OCI-LY3 (cell line): Measurements from ENCODE around the gene LDLRAD4.

Experiments
- H2AFZ ChIP-seq: fragments of 200-600, 300-600 bp; shearing (Covaris generic); 2 replicates; pipeline ENCODE4 v1.6.0; 2014; ENCODE audit warnings: antibody characterized with exemption, low read depth, low read length
- H3K27ac ChIP-seq: fragments of 200-600, 300-600 bp; sonication (generic); 2 replicates; pipeline ENCODE4 v1.5.1; 2014; ENCODE audit warnings: mild to moderate bottlenecking, low read length, moderate library complexity, mixed read lengths
- H3K27me3 ChIP-seq: fragments of 200-600, 300-600 bp; sonication (generic); 2 replicates; pipeline ENCODE4 v1.6.1; 2014; ENCODE audit warnings: low read depth, low read length, mixed read lengths
- H3K36me3 ChIP-seq: fragments of 200-600, 300-600 bp; sonication (generic); replicated peaks from 2 replicates; pipeline ENCODE3; 2014; ENCODE audit warnings: low read depth, low read length, mixed read lengths
- H3K4me1 ChIP-seq: fragments of 300-600, 200-600 bp; sonication (generic); 2 replicates; pipeline ENCODE4 v1.6.1; 2014; ENCODE audit warnings: low read length, mixed read lengths
- H3K4me2 ChIP-seq: fragments of 200-600, 300-600 bp; sonication (generic); 2 replicates; pipeline ENCODE4 v1.6.1; 2014; ENCODE audit warnings: low read length, mixed read lengths
- H3K4me3 ChIP-seq: fragments of 300-600, 200-600 bp; sonication (generic); 2 replicates; pipeline ENCODE4 v1.5.1; 2014; ENCODE audit warnings: antibody characterized with exemption, mild to moderate bottlenecking, low read length, moderate library complexity
- H3K79me2 ChIP-seq: fragments of 300-600, 200-600 bp; shearing (Covaris generic); 2 replicates; pipeline ENCODE4 v1.6.1; 2014; ENCODE audit warnings: mild to moderate bottlenecking, low read length, mixed read lengths
- H3K9ac ChIP-seq: fragments of 300-600, 200-600 bp; shearing (Covaris generic); 2 replicates; pipeline ENCODE4 v1.6.0; 2014; ENCODE audit warnings: mild to moderate bottlenecking, low read length, moderate library complexity
- H3K9me3 ChIP-seq: fragments of 200-600, 300-600 bp; shearing (Covaris generic); 2 replicates; pipeline ENCODE4 v1.6.1; 2014; ENCODE audit warnings: low read length, mixed read lengths; ENCODE audit not compliant: insufficient read depth
- H4K20me1 ChIP-seq: fragments of 200-600, 300-600 bp; sonication (generic); 2 replicates; pipeline ENCODE4 v1.6.1; 2016; ENCODE audit warnings: low read length, mixed read lengths; ENCODE audit not compliant: insufficient read depth
- CTCF ChIP-seq: fragments of 200-600, 300-600 bp; sonication (generic); IDR thresholded peaks from 2 replicates; pipeline ENCODE4 v1.5.1; 2014; ENCODE audit warnings: antibody characterized with exemption, low read length, low read depth
- EZH2phosphoT487 ChIP-seq: fragments of 200-600 bp; shearing (Covaris generic); IDR thresholded peaks from 2 replicates; pipeline ENCODE4 v1.6.1; 2018; ENCODE audit warnings: antibody characterized with exemption, mixed run types, low read depth

LDLRAD4 gene

DNA sequence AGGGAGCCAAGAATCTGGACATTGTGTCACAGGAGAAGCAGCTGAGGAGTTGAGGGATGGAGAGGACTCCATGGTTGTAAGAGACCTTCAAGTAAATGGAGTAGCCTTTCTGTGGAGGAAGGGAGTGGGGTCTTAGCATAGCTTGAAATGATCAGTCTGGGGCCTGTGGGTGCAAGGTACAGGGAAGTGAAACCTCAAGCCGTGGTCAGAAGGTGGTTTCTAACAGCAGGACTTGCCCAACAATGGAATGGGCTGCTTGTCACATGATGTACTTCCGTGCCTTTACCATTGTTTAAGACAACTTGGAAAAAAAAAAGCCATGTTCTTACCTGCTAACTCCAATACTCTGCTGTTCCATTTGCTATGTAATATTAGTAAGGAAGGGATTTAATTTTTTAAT, 140.7 kb downstream of the LDLRAD4 start:
- H3K4me2 ChIP-seq: no peak overlapping the region
- no peaks in the 10 kb centered on the region for H3K36me3 ChIP-seq
- H3K27ac ChIP-seq: no peak overlapping the region
- no peak for TF ChIP-seq CTCF
- TF ChIP-seq EZH2phosphoT487: no peak
- H4K20me1 ChIP-seq: no peaks in the 10 kb centered on the region
- no peaks in the 10 kb centered on the region for H3K9me3 ChIP-seq
- H2AFZ ChIP-seq: no peak overlapping the region
- no peaks in the 10 kb centered on the region for H3K79me2 ChIP-seq
- H3K27me3 ChIP-seq: peaks cover 6% of the 10 kb centered on the region
- no peak overlapping the region for H3K4me3 ChIP-seq
- H3K9ac ChIP-seq: no peak overlapping the region
- H3K4me1 ChIP-seq: no peaks in the 10 kb centered on the region

DNA sequence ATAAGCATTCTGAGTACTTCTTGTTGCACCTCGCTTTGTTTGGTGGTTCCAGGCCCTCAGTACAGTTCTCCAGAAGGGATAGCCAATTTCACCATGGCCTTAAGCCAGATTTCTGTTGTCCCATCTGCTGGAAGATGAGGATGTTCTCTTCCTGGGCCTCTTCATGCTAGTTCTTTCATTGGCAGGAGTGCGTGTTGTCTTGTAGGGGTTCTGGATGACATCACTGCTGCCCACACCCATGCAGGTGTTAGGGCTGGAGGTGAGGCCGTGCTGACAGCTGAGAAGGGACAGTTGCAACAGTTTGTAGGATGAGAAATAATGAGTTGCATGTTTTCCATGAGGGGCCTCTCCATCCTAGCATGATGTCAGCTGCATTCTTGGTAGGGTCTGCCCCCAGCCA, 142.9 kb downstream of the LDLRAD4 start:
- Histone ChIP-seq H3K27ac (no peak overlapping the region), H3K4me2 (no peak overlapping the region), H3K4me3 (no peak overlapping the region), H3K27me3 (peaks cover 24% of the 10 kb centered on the region), H3K79me2 (no peaks in the 10 kb centered on the region), H3K36me3 (no peaks in the 10 kb centered on the region), H4K20me1 (no peaks in the 10 kb centered on the region), H2AFZ (no peak overlapping the region), H3K9ac (no peak overlapping the region), H3K4me1 (no peaks in the 10 kb centered on the region), H3K9me3 (no peaks in the 10 kb centered on the region)
- TF ChIP-seq CTCF (no peak), EZH2phosphoT487 (no peak)

GRCh38 chr18:13362051-13362450, 143.5 kb downstream of the LDLRAD4 start:
- Histone ChIP-seq H3K79me2 (no peaks in the 10 kb centered on the region), H3K9me3 (no peaks in the 10 kb centered on the region), H3K4me1 (no peaks in the 10 kb centered on the region), H2AFZ (no peak overlapping the region), H3K36me3 (no peaks in the 10 kb centered on the region), H3K27me3 (peaks cover 31% of the 10 kb centered on the region), H3K27ac (no peak overlapping the region), H3K4me2 (no peak overlapping the region), H3K9ac (no peak overlapping the region), H3K4me3 (no peak overlapping the region), H4K20me1 (no peaks in the 10 kb centered on the region)
- no peak for TF ChIP-seq EZH2phosphoT487
- TF ChIP-seq CTCF: no peak

DNA sequence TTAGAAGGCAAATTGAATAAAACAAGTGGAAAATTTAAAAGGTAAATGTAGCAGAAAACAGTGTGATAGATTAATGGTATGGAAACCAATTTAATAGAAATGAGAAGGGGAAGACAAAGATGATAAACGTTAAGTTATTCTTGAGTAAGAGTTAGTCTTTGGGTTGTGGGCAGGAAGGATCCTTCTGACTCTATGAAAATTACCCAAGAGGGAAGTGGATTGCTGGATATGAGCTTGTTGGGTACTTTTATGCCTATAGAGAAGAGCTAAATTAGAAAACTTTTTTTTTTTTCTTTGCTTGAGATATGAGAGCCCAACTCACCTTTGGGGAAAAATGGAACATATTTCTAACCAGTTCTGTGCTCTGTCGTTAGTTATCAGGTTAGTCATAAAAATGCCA, 144.0 kb downstream of the LDLRAD4 start:
- TF ChIP-seq CTCF (no peak), EZH2phosphoT487 (no peak)
- Histone ChIP-seq H3K9ac (no peak overlapping the region), H3K4me2 (no peak overlapping the region), H2AFZ (no peak overlapping the region), H3K4me1 (no peaks in the 10 kb centered on the region), H3K27ac (no peak overlapping the region), H3K4me3 (no peak overlapping the region), H3K27me3 (peaks cover 32% of the 10 kb centered on the region), H3K9me3 (no peaks in the 10 kb centered on the region), H3K79me2 (no peaks in the 10 kb centered on the region), H3K36me3 (no peaks in the 10 kb centered on the region), H4K20me1 (no peaks in the 10 kb centered on the region)
